Right lobe of liver (tissue), 6 donors: ENCODE measurements around the gene C3orf52. TPM values are rescaled to one million over a fixed set of nuclear protein-coding genes. Genes with fewer than 3 reads are reported as not detected.

ENCODE experiments used
- ATAC-seq, 4 donors: fragments of 200-7000 bp; cut with Tn5 transposase; one replicate each; pipeline ENCODE4 v1.9.1; 2020; ENCODE audit warnings: mild to moderate bottlenecking in 4 of 4, moderate library complexity in 4 of 4
- DNase-seq, 3 donors: peaks; one replicate each; pipeline ENCODE4 v3.0.0-alpha.2; 2020
- H3K27ac ChIP-seq, 3 donors: fragments of 200-600 bp; one replicate each; pipeline ENCODE4 v1.8.0; 2022
- H3K27me3 ChIP-seq, 2 donors: fragments of 200-600 bp; one replicate each; pipeline ENCODE4 v1.8.0; 2022
- H3K36me3 ChIP-seq, 4 donors: fragments of 200-600 bp; sonication (generic) in 1 of 4; one replicate each; pipeline versions ENCODE4 v1.5.1 to v1.8.0; 2017 to 2022; ENCODE audit warnings: control low read depth in 1 of 4
- H3K4me1 ChIP-seq, 4 donors: fragments of 200-600 bp; sonication (generic) in 1 of 4; one replicate each; pipeline versions ENCODE4 v1.5.1 to v1.8.0; 2017 to 2022; ENCODE audit warnings: control low read depth in 1 of 4
- H3K4me3 ChIP-seq, 3 donors: fragments of 200-600 bp; one replicate each; pipeline ENCODE4 v1.8.0; 2022
- H3K9me3 ChIP-seq, 4 donors: fragments of 200-600 bp; sonication (generic) in 1 of 4; one replicate each; pipeline versions ENCODE4 v1.5.1 to v1.8.0; 2017 to 2022; ENCODE audit warnings: control low read depth in 1 of 4
- CTCF ChIP-seq, 4 donors: fragments of 200-600 bp in 3 of 4; fragments of 450-650 bp in 1 of 4; IDR thresholded peaks; one replicate each; pipeline versions ENCODE4 v1.5.1 to v1.8.0; 2016 to 2022; ENCODE audit warnings: antibody characterized with exemption in 4 of 4, mild to moderate bottlenecking in 2 of 4
- POLR2A ChIP-seq: fragments of 450-650 bp; IDR thresholded peaks from one replicate; pipeline ENCODE4 v1.6.1; 2017; ENCODE audit warnings: antibody characterized with exemption, mild to moderate bottlenecking
- WGBS: methylation state at CpG from one replicate; pipeline ENCODE4 v1.1.6; 2018; ENCODE audit warnings: low coverage, low lambda C conversion rate; ENCODE audit not compliant: insufficient coverage; ENCODE audit errors: missing lambda C conversion rate; 5-methylcytosine and 5-hydroxymethylcytosine counted together
- intact Hi-C, 2 donors: fragments of 100-400 bp; cut with DNase I; formaldehyde crosslinking; loops; one replicate each; pipeline versions ENCODE4 v1.11.2 to v1.14.1; 2022
- total RNA-seq, 6 experiments: library from RNA; depleted of rRNA in 2 of 6; stranded (reverse); fragments of >200 nt in 2 of 6; fragmentation: NEBNext Ultra II Directional in 3 of 6; extraction: Animal tissue kit (Norgen Biotek cat#: 25700) in 3 of 6; gene quantifications; one replicate each; pipeline versions ENCODE4 v1.1.0 to v1.2.4, GENCODE V29; 2016 to 2023
- donor health status: DM: no; HTN: yes; CAD: no.
- donor health status: DM: no; HTN: no; CAD: no.
- donor health status: DM: no; HTN: no; CAD: no.
- donor health status: DM: no; HTN: yes; CAD: no.
- donor health status: DM: no; HTN: yes; CAD: no.

Gene C3orf52
- total RNA-seq, 6 experiments from 2014 or later: 0.12 to 0.69 (median 0.34) TPM

DNA sequence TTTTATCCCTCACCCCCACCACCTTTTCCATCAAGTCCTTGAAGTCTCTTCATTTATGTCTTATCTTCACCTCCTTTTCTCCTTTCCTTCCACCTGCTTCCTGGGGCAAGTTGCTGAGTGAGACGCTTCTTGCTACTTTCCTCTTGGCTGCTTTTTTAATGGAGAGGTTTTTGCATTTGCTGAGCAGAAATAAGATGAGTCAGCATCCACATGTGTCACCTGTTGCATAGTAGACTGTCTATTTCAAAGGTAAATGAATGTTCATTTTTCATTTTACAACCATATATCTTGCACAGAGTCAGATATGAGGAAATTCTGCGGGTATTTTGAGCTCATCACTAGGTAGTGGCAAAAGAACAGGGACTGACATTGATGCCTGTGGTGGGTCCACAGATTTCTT lies 18.6 kb downstream of the C3orf52 start:
- Histone ChIP-seq H3K4me1 (no peaks in the 10 kb centered on the region), H3K36me3 (no peaks in the 10 kb centered on the region), H3K27ac (no peak overlapping the region), H3K4me3 (no peak overlapping the region), H3K9me3 (no peaks in the 10 kb centered on the region), H3K27me3 (no peaks in the 10 kb centered on the region)
- 69% methylated on average over 2 of the region's 2 CpGs for WGBS
- ATAC-seq: no peak
- DNase-seq: no peak
- intact Hi-C loops: no loop called here
- TF ChIP-seq CTCF (IDR thresholded peaks at IDR 0.05): no peak
- TF ChIP-seq POLR2A: no peak

DNA sequence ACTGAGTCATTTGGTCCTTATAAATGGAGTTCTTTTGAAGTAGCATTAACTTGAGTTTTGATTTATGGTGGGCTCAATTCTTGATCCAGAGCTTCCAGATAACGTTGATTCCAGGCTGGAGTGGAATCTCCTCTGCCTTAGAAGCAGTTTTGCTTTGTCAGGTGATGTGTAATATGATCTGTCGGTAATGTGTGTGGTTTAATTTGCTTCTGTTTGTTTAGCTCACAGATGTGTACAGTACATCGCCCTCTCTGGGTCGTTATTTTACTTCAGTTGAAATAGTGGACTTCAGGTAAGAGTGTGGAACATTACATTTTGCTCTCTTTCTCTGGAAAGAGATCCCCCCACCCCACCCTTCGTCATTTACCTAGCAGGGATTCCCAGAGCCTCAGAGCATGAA lies 23.1 kb downstream of the C3orf52 start:
- Histone ChIP-seq H3K9me3 (no peaks in the 10 kb centered on the region), H3K27me3 (no peaks in the 10 kb centered on the region), H3K4me3 (no peak overlapping the region), H3K27ac (no peak overlapping the region), H3K4me1 (no peaks in the 10 kb centered on the region), H3K36me3 (no peaks in the 10 kb centered on the region)
- no peak for DNase-seq
- no peak for TF ChIP-seq POLR2A
- TF ChIP-seq CTCF (IDR thresholded peaks at IDR 0.05): no peak
- intact Hi-C loops: no loop called here
- no peak for ATAC-seq
- WGBS: 38% methylated on average over 5 of the region's 5 CpGs

DNA sequence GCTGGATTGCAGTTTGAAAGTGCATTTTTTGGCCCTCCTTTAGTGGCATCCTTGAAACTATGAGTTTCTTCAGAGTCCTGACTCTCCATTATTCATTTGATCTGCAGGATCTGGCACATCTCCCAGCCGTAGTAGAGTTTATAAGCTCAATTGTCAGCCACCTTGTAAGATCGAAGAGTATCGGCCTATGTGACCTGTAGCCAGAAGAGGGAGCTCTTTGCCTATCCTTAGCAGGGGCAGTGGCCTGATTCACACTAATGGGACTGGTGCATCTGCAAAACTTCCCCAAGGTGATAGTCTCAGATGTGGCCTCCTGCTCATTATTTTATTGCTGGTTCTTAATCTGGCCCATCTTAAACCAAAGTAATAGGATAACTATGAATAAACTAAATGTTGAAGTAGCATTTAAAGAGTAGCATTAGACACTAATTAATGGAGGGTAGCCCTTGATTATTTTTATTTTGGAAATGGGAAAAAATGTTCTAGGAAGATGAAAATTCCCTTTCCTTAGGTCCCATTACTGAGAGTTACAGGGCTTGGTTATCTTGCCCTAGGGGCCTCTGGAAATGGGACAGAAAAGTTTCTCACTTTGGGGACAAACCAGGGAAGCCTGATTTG lies 25.7 kb downstream of the C3orf52 start:
- 14% methylated on average over 3 of the region's 3 CpGs for WGBS
- Histone ChIP-seq H3K27ac (no peak overlapping the region), H3K9me3 (no peaks in the 10 kb centered on the region), H3K4me3 (no peak overlapping the region), H3K27me3 (no peaks in the 10 kb centered on the region), H3K4me1 (peaks cover 0 to 5% (median 0%) of the 10 kb centered on the region in 4 donors), H3K36me3 (no peaks in the 10 kb centered on the region)
- ATAC-seq (peak; percentile 90 to 97 (median 94)), DNase-seq (peak in 1 of 3 donors; percentile 51)
- TF ChIP-seq CTCF (IDR thresholded peaks at IDR 0.05): peak; percentile 51 to 75 (median 64)
- TF ChIP-seq POLR2A: no peak
- intact Hi-C loops: no loop called here

DNA sequence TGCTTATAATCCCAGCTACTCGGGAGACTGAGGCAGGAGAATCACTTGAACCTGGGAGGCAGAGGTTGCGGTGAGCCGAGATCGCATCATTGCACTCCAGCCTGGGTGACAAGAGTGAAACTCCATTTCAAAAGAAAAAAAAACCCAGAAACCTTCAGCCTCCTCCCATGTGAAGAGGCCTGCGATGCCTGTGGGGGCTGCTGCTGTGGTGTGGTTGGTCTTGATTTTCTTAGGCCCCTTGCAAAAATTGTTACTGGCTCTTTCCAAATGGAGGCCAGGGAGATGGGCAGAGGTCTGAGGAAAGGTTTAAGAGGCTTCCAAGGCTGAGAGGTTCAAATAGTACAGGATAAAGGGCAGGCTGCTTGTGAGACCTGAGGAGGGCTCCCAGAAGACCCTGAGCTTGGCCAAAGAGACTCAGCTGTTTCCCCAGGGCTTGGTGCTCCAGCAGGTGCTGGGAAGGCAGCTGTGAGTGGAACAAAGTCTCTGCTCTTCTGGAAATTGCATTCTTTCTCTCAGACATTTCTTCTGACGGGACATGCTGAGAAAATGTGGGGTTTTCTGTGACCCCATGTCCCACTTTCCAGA lies 28.5 kb downstream of the C3orf52 start:
- Histone ChIP-seq H3K9me3 (peaks cover 0 to 4% (median 0%) of the 10 kb centered on the region in 4 donors), H3K27me3 (no peaks in the 10 kb centered on the region), H3K36me3 (no peaks in the 10 kb centered on the region), H3K4me1 (peaks cover 0 to 5% (median 0%) of the 10 kb centered on the region in 4 donors), H3K4me3 (no peak overlapping the region), H3K27ac (no peak overlapping the region)
- ATAC-seq (no peak), DNase-seq (no peak)
- intact Hi-C loops: no loop called here
- WGBS: 78% methylated on average over 1 of the region's 6 CpGs
- TF ChIP-seq CTCF (IDR thresholded peaks at IDR 0.05) (no peak), POLR2A (no peak)
